Lower leg skin (tissue), 3 donors: Measurements from ENCODE around the gene CFAP299.

Experiments used
- POLR2A ChIP-seq, 2 donors: fragments of 450-650 bp; IDR thresholded peaks; one replicate each; pipeline ENCODE4 v1.6.1; 2016 to 2017; ENCODE audit warnings: antibody characterized with exemption in 2 of 2, mild to moderate bottlenecking in 1 of 2, moderate library complexity in 1 of 2
- TF ChIP-seq, protein P1 (sequence below), 3 donors: fragments of 450-650 bp; IDR thresholded peaks; one replicate each; pipeline ENCODE4 v1.5.1; 2016; ENCODE audit warnings: antibody characterized with exemption in 3 of 3, mild to moderate bottlenecking in 3 of 3, moderate library complexity in 2 of 3

DNA sequence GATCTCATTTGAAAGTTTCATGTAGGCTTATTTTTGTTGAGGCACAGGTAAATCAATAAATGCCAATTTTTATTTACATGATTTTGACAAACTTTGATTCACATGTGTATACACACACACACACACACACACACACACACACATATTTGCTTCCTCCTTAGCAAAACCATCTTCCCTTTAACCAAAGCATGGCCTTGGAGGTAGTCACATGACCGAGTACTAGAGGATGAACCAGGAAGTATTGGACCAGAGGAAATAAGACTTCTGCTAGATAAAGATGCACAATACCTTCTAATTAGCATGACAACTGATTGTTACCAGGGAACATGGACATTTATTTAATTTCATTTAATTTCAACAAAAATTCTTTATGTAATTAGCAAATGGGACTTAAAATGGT, 23.4 kb upstream of the CFAP299 start:
- TF ChIP-seq, protein P1, sequence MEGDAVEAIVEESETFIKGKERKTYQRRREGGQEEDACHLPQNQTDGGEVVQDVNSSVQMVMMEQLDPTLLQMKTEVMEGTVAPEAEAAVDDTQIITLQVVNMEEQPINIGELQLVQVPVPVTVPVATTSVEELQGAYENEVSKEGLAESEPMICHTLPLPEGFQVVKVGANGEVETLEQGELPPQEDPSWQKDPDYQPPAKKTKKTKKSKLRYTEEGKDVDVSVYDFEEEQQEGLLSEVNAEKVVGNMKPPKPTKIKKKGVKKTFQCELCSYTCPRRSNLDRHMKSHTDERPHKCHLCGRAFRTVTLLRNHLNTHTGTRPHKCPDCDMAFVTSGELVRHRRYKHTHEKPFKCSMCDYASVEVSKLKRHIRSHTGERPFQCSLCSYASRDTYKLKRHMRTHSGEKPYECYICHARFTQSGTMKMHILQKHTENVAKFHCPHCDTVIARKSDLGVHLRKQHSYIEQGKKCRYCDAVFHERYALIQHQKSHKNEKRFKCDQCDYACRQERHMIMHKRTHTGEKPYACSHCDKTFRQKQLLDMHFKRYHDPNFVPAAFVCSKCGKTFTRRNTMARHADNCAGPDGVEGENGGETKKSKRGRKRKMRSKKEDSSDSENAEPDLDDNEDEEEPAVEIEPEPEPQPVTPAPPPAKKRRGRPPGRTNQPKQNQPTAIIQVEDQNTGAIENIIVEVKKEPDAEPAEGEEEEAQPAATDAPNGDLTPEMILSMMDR (IDR thresholded peaks at IDR 0.05), result no peak
- no peak for TF ChIP-seq POLR2A (IDR thresholded peaks at IDR 0.05)
